A549 (cell line): ENCODE data around the gene GNL1.
"Not testable (repeated sequence)": the region's sequence is repeated elsewhere in the genome, so short reads cannot be mapped to it uniquely, and the experiment has no call there.

Source experiments
- HDAC2 ChIP-seq: fragments of 200-600 bp; sonication (generic); IDR thresholded peaks from 2 replicates; pipeline ENCODE4 v1.6.1; 2016
- HOXA7 ChIP-seq: fragments of 250-450 bp; sonication (Bioruptor Pico); IDR thresholded peaks from 2 replicates; pipeline ENCODE4 v1.5.0; 2020; ENCODE audit warnings: mild to moderate bottlenecking, moderate library complexity
- NR3C1 ChIP-seq: fragments of >200 bp; sonication (Bioruptor Twin); formaldehyde crosslinking; IDR thresholded peaks from 3 replicates; pipeline ENCODE4 v1.6.1; 2017
- RAD21 ChIP-seq, 2 experiments: fragments of >200 bp in 1 of 2; sonication (Bioruptor Twin) in 1 of 2; formaldehyde crosslinking in 1 of 2; IDR thresholded peaks in 1 of 2; conservative IDR thresholded peaks in 1 of 2; 2 replicates in 1 of 2; 3 replicates in 1 of 2; pipeline ENCODE4 v1.6.1; 2012 to 2018; ENCODE audit warnings: inconsistent platforms in 1 of 2
- RCOR1 ChIP-seq: fragments of 150-350 bp; IDR thresholded peaks from 2 replicates; pipeline ENCODE4 v1.6.1; 2014; ENCODE audit warnings: antibody characterized with exemption, low read length, low read depth
- RFX5 ChIP-seq: fragments of 450-650 bp; IDR thresholded peaks from 2 replicates; pipeline ENCODE4 v1.7.1; 2014; ENCODE audit warnings: antibody characterized with exemption, mild to moderate bottlenecking, moderate library complexity
- SREBF2 ChIP-seq: fragments of 450-650 bp; IDR thresholded peaks from 2 replicates; pipeline ENCODE4 v1.6.1; 2014; ENCODE audit warnings: mild to moderate bottlenecking, moderate library complexity
- TP53 ChIP-seq: fragments of 250-450 bp; sonication (Bioruptor Pico); IDR thresholded peaks from 2 replicates; pipeline ENCODE4 v1.5.0; 2021; ENCODE audit warnings: mild to moderate bottlenecking, moderate library complexity
- TF ChIP-seq, protein P1 (sequence below): IDR thresholded peaks from 2 replicates; pipeline ENCODE4 v1.6.1; 2012
- TF ChIP-seq, protein P2 (sequence below): fragments of >200 bp; sonication (Bioruptor Twin); formaldehyde crosslinking; IDR thresholded peaks from 3 replicates; pipeline ENCODE4 v1.5.1; 2016
- TF ChIP-seq, protein P3 (sequence below): fragments of 450-650 bp; IDR thresholded peaks from 2 replicates; pipeline ENCODE4 v1.6.1; 2014; ENCODE audit warnings: antibody characterized with exemption
- TF ChIP-seq, protein P4 (sequence below): fragments of 200-600 bp; sonication (generic); IDR thresholded peaks from 2 replicates; pipeline ENCODE4 v1.6.1; 2016; ENCODE audit warnings: antibody characterized with exemption, mild to moderate bottlenecking, moderate library complexity

DNA sequence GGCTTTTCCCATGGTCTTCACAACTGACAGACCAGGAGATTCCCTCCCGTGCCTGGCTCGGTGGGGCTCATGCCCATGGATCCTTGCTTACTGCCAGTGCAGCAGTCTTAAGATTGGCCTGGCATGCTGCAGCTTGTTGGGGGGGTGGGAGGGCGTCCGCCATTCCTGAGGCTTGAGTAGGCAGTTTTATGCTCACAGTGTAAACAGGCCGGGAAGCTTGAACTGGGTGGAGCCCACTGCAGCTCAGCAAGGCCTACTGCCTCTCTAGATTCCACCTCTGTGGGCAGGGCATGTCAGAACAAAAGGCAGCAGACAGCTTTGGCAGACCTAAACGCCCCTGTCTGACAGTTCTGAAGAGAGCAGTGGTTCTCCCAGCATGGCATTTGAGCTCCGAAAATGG lies 35.2 kb downstream of the GNL1 start:
- TF ChIP-seq, protein P1, sequence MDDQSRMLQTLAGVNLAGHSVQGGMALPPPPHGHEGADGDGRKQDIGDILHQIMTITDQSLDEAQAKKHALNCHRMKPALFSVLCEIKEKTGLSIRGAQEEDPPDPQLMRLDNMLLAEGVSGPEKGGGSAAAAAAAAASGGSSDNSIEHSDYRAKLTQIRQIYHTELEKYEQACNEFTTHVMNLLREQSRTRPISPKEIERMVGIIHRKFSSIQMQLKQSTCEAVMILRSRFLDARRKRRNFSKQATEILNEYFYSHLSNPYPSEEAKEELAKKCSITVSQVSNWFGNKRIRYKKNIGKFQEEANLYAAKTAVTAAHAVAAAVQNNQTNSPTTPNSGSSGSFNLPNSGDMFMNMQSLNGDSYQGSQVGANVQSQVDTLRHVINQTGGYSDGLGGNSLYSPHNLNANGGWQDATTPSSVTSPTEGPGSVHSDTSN, result not testable (repeated sequence)
- not testable (repeated sequence) for TF ChIP-seq NR3C1; HOXA7 (CRISPR knock-in tag); RCOR1; RFX5; TP53 (CRISPR knock-in tag); SREBF2; HDAC2; RAD21 (conservative IDR thresholded peaks at IDR 0.05 in 1 of 2, IDR thresholded peaks at IDR 0.05 in 1 of 2)
- TF ChIP-seq, protein P2, sequence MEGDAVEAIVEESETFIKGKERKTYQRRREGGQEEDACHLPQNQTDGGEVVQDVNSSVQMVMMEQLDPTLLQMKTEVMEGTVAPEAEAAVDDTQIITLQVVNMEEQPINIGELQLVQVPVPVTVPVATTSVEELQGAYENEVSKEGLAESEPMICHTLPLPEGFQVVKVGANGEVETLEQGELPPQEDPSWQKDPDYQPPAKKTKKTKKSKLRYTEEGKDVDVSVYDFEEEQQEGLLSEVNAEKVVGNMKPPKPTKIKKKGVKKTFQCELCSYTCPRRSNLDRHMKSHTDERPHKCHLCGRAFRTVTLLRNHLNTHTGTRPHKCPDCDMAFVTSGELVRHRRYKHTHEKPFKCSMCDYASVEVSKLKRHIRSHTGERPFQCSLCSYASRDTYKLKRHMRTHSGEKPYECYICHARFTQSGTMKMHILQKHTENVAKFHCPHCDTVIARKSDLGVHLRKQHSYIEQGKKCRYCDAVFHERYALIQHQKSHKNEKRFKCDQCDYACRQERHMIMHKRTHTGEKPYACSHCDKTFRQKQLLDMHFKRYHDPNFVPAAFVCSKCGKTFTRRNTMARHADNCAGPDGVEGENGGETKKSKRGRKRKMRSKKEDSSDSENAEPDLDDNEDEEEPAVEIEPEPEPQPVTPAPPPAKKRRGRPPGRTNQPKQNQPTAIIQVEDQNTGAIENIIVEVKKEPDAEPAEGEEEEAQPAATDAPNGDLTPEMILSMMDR, result not testable (repeated sequence)
- TF ChIP-seq, protein P3, sequence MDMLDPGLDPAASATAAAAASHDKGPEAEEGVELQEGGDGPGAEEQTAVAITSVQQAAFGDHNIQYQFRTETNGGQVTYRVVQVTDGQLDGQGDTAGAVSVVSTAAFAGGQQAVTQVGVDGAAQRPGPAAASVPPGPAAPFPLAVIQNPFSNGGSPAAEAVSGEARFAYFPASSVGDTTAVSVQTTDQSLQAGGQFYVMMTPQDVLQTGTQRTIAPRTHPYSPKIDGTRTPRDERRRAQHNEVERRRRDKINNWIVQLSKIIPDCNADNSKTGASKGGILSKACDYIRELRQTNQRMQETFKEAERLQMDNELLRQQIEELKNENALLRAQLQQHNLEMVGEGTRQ, result not testable (repeated sequence)
- TF ChIP-seq, protein P4, sequence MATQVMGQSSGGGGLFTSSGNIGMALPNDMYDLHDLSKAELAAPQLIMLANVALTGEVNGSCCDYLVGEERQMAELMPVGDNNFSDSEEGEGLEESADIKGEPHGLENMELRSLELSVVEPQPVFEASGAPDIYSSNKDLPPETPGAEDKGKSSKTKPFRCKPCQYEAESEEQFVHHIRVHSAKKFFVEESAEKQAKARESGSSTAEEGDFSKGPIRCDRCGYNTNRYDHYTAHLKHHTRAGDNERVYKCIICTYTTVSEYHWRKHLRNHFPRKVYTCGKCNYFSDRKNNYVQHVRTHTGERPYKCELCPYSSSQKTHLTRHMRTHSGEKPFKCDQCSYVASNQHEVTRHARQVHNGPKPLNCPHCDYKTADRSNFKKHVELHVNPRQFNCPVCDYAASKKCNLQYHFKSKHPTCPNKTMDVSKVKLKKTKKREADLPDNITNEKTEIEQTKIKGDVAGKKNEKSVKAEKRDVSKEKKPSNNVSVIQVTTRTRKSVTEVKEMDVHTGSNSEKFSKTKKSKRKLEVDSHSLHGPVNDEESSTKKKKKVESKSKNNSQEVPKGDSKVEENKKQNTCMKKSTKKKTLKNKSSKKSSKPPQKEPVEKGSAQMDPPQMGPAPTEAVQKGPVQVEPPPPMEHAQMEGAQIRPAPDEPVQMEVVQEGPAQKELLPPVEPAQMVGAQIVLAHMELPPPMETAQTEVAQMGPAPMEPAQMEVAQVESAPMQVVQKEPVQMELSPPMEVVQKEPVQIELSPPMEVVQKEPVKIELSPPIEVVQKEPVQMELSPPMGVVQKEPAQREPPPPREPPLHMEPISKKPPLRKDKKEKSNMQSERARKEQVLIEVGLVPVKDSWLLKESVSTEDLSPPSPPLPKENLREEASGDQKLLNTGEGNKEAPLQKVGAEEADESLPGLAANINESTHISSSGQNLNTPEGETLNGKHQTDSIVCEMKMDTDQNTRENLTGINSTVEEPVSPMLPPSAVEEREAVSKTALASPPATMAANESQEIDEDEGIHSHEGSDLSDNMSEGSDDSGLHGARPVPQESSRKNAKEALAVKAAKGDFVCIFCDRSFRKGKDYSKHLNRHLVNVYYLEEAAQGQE, result not testable (repeated sequence)
